GM12878 (cell line): ENCODE results near the gene EHD1. TPM values are rescaled to one million over a fixed set of nuclear protein-coding genes. Genes with fewer than 3 reads are reported as not detected.
A peak's percentile ranks its signal among the peaks of the same experiment; 100 is the strongest.

Experiments used
- GABPA ChIP-seq: IDR thresholded peaks from 2 replicates; pipeline ENCODE4 v1.6.1; 2014; ENCODE audit warnings: antibody characterized with exemption, low read depth, mild to moderate bottlenecking, inconsistent platforms
- MEF2A ChIP-seq: IDR thresholded peaks from 2 replicates; pipeline ENCODE4 v1.6.1; 2011; ENCODE audit warnings: low read depth, mild to moderate bottlenecking, low read length, moderate library complexity; ENCODE audit not compliant: insufficient read depth
- POLR2AphosphoS5 ChIP-seq: IDR thresholded peaks from 2 replicates; pipeline ENCODE4 v1.6.1; 2011; ENCODE audit warnings: mild to moderate bottlenecking, low read length, inconsistent platforms
- RAD21 ChIP-seq: IDR thresholded peaks from 2 replicates; pipeline ENCODE4 v1.6.1; 2011; ENCODE audit warnings: mild to moderate bottlenecking, low read depth, low read length, moderate library complexity; ENCODE audit not compliant: insufficient read depth
- RUNX3 ChIP-seq: IDR thresholded peaks from 2 replicates; pipeline ENCODE4 v1.6.1; 2012; ENCODE audit warnings: low read length, inconsistent platforms
- SPI1 ChIP-seq: IDR thresholded peaks from 2 replicates; pipeline ENCODE4 v1.6.1; 2011; ENCODE audit warnings: low read depth, mild to moderate bottlenecking, low read length, moderate library complexity, borderline replicate concordance; ENCODE audit not compliant: insufficient read depth
- SUPT20H ChIP-seq: IDR thresholded peaks from 2 replicates; pipeline ENCODE4 v1.6.1; 2011; ENCODE audit warnings: low read depth, mild to moderate bottlenecking, low read length, moderate library complexity, borderline replicate concordance; ENCODE audit not compliant: control insufficient read depth
- ZNF384 ChIP-seq: IDR thresholded peaks from 2 replicates; pipeline ENCODE4 v1.6.1; 2012; ENCODE audit warnings: low read depth, mild to moderate bottlenecking, low read length, improper control_type of control experiment, borderline replicate concordance
- polyA plus RNA-seq, 11 experiments: library from polyadenylated mRNA; depleted of rRNA in 4 of 11; unstranded in 6 of 11; stranded (reverse) in 5 of 11; fragments of >200 nt; fragmentation: Nextera tagmentation in 4 of 11; fragmentation: Illumina TruSeq in 1 of 11; extraction: Ambion mirVana in 4 of 11; extraction: Trizol in 1 of 11; gene quantifications; 1 replicate in 1 of 11; 2 replicates in 10 of 11; pipeline versions ENCODE4 v1.2.1 to v1.2.3, GENCODE V29; 2011 to 2016; ENCODE audit warnings: inconsistent platforms in 2 of 11, missing spikeins in 2 of 11, low read depth in 1 of 11
- total RNA-seq, 4 experiments: library from RNA; depleted of rRNA in 3 of 4; stranded (reverse); fragments of >200 nt in 3 of 4; fragmentation: Illumina TruSeq in 1 of 4; extraction: Trizol in 1 of 4; gene quantifications; 2 replicates each; pipeline versions ENCODE4 v1.2.1 to v1.2.3, GENCODE V29; 2013 to 2021
- TF ChIP-seq, protein P1 (sequence below): fragments of 450-650 bp; formaldehyde crosslinking; IDR thresholded peaks from 2 replicates; pipeline ENCODE4 v1.5.0; 2022; ENCODE audit warnings: mild to moderate bottlenecking, missing genetic modification characterization
- TF ChIP-seq, protein P2 (sequence below), 3 experiments: IDR thresholded peaks in 2 of 3; conservative IDR thresholded peaks in 1 of 3; 2 replicates each; pipeline ENCODE4 v1.5.1; 2011; ENCODE audit warnings: low read depth in 3 of 3, low read length in 3 of 3, mild to moderate bottlenecking in 3 of 3, control low read depth in 2 of 3, moderate library complexity in 2 of 3, inconsistent platforms in 1 of 3, mixed read lengths in 1 of 3; ENCODE audit not compliant: control insufficient read depth in 2 of 3, insufficient read depth in 1 of 3; ENCODE audit errors: extremely low read depth in 1 of 3

The EHD1 gene
- total and polyA plus RNA-seq, 10 of the 15 experiments (the other 5 are each of a cell fraction or from before 2014, with no cell fraction given): 1.0 to 165 (median 66.5) TPM

DNA sequence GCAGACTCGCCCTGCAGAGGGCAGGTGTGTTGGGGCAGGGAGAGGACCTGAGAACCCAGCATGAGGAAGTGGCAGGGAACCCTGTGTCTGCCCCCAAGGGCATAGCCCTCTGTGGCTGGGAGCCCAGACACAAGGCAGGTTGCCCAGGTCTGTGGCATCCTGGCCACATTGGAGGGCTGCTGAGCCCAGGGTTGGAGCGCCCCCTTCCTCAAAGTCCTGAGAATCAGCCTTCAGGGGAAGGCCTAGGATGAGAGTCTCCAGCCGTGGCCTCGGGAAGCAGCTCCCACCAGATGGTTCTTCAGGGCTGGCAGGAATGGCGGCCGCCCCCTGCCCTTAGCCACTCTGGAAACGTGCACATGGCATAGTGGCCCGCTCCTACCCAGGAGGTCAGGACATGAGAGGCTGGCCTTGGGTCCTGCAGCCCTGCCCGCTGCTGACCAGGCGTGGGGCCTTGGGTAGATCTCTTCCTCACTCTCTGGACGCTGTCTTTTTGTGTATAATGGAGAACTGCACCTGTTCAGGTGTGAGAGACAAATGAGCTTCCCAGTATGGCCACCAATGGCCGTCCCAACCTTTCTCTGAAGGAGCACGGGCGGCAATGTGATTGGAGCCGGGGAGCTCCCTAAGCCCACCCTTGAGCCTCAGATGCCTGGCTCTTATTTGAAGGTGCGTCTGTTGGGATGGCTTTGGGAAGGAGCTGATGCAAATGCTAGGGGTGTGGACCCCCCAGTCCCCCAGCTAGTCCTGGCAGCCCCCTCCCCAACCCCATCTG lies 29.4 kb downstream of the EHD1 start (continued):
- no peak for TF ChIP-seq SUPT20H
- TF ChIP-seq, protein P1, sequence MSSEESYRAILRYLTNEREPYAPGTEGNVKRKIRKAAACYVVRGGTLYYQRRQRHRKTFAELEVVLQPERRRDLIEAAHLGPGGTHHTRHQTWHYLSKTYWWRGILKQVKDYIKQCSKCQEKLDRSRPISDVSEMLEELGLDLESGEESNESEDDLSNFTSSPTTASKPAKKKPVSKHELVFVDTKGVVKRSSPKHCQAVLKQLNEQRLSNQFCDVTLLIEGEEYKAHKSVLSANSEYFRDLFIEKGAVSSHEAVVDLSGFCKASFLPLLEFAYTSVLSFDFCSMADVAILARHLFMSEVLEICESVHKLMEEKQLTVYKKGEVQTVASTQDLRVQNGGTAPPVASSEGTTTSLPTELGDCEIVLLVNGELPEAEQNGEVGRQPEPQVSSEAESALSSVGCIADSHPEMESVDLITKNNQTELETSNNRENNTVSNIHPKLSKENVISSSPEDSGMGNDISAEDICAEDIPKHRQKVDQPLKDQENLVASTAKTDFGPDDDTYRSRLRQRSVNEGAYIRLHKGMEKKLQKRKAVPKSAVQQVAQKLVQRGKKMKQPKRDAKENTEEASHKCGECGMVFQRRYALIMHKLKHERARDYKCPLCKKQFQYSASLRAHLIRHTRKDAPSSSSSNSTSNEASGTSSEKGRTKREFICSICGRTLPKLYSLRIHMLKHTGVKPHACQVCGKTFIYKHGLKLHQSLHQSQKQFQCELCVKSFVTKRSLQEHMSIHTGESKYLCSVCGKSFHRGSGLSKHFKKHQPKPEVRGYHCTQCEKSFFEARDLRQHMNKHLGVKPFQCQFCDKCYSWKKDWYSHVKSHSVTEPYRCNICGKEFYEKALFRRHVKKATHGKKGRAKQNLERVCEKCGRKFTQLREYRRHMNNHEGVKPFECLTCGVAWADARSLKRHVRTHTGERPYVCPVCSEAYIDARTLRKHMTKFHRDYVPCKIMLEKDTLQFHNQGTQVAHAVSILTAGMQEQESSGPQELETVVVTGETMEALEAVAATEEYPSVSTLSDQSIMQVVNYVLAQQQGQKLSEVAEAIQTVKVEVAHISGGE (CRISPR knock-in tag): no peak
- TF ChIP-seq POLR2AphosphoS5: no peak
- peak; percentile 74 for TF ChIP-seq SPI1
- TF ChIP-seq, protein P2, sequence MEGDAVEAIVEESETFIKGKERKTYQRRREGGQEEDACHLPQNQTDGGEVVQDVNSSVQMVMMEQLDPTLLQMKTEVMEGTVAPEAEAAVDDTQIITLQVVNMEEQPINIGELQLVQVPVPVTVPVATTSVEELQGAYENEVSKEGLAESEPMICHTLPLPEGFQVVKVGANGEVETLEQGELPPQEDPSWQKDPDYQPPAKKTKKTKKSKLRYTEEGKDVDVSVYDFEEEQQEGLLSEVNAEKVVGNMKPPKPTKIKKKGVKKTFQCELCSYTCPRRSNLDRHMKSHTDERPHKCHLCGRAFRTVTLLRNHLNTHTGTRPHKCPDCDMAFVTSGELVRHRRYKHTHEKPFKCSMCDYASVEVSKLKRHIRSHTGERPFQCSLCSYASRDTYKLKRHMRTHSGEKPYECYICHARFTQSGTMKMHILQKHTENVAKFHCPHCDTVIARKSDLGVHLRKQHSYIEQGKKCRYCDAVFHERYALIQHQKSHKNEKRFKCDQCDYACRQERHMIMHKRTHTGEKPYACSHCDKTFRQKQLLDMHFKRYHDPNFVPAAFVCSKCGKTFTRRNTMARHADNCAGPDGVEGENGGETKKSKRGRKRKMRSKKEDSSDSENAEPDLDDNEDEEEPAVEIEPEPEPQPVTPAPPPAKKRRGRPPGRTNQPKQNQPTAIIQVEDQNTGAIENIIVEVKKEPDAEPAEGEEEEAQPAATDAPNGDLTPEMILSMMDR (IDR thresholded peaks at IDR 0.05 in 2 of 3, conservative IDR thresholded peaks at IDR 0.05 in 1 of 3; ENCODE audit: control insufficient read depth in 2 of 3, extremely low read depth in 1 of 3, insufficient read depth in 1 of 3, low read depth in 3 of 3, low read length in 3 of 3): peak in 2 of 3 experiments; percentile 22; a peak in 2 of 6 replicates
- no peak for TF ChIP-seq RAD21
- no peak for TF ChIP-seq MEF2A
- no peak for TF ChIP-seq GABPA
- TF ChIP-seq ZNF384: no peak
- TF ChIP-seq RUNX3: no peak
